HG02840 (cell line): ENCODE results near the gene SC5D.

Experiments
- ATAC-seq: cut with Tn5 transposase; IDR thresholded peaks from one replicate; pipeline ENCODE4 v1.9.1; 2021; ENCODE audit warnings: mild to moderate bottlenecking, moderate library complexity, moderate number of reproducible peaks; ENCODE audit not compliant: unreplicated experiment, low FRiP score

Gene SC5D

DNA sequence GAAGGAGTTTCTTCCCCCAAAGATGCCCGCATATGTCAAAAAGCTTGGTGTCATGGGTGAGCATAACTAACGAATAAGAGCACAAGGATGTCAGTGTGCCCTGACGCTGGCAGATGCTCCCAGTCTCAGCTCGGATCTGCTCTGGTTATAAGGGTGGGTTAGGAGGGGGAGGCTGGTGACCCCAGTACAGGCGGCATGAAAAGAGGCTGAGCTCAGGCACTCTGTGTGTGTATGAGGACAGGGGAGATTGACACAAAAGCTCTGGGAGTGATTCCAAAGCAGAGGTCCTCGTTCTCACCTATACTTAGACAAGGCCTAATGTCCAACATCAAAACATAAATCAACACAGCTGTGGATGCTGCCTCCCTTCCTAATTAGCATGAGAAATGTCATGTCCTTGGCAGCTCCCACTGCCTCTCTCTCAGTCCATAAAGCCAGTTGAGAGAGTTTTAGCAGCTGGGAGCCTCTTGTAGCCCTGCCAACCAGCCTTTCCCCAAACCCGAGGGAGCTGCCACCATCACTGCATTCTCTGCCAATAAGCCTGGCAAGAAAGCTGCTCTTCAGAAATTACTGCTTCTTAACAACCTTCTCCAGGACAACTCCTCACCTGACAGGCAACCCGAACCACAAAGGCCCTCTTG lies 59.8 kb downstream of the SC5D start:
- no peak for ATAC-seq

DNA sequence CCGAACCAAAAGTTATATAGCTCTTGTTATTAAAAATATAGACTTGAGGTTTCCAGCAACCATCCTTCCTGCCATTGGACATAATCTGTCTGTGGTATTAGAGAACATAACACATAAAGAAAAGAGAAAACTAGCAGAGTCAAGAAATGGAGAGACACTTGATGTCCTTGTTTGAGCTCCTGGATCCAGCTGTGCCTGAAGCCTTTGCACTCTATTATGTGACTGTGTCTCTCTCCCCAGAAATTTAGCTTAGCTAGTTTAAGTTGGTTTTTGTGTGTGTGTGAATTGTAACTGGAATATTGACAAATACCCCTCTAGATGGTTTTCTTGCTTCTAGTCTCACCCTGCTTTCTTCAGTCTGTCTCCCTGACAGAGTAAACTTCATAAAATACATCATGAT lies 61.6 kb downstream of the SC5D start:
- ATAC-seq = no peak

- no peak for ATAC-seq
Observed at GRCh38 chr11:121356357-121356756, 63.8 kb downstream of the SC5D start.
